Breast epithelium (tissue), 4 donors: ENCODE results near the gene C10orf105. TPM values are rescaled to one million over a fixed set of nuclear protein-coding genes. Genes with fewer than 3 reads are reported as not detected.

Experiments
- DNase-seq, 2 donors: peaks; one replicate each; pipeline ENCODE4 v3.0.0-alpha.2; 2019; ENCODE audit warnings: low spot score in 2 of 2
- H3K27ac ChIP-seq, 2 donors: fragments of 200-600 bp; sonication (generic) in 1 of 2; one replicate each; pipeline ENCODE4 v1.5.1; 2016 to 2019; ENCODE audit warnings: mild to moderate bottlenecking in 1 of 2
- H3K27me3 ChIP-seq, 2 donors: fragments of 200-600 bp; sonication (generic) in 1 of 2; one replicate each; pipeline versions ENCODE4 v1.5.1 to v1.6.0; 2017 to 2019; ENCODE audit warnings: control low read depth in 1 of 2, mild to moderate bottlenecking in 1 of 2
- H3K36me3 ChIP-seq: fragments of 200-600 bp; one replicate; pipeline ENCODE4 v1.5.1; 2019
- H3K4me1 ChIP-seq, 2 donors: fragments of 200-600 bp; sonication (generic); one replicate each; pipeline ENCODE4 v1.5.1; 2016 to 2019; ENCODE audit warnings: control low read depth in 1 of 2
- H3K4me3 ChIP-seq, 3 donors: fragments of 200-600 bp; sonication (generic); 1 replicate in 2 of 3; 2 replicates in 1 of 3; pipeline ENCODE4 v1.5.1; 2016 to 2019; ENCODE audit warnings: mild to moderate bottlenecking in 3 of 3, moderate library complexity in 2 of 3
- H3K9me3 ChIP-seq, 2 donors: fragments of 200-600 bp; sonication (generic) in 1 of 2; one replicate each; pipeline ENCODE4 v1.5.1; 2016 to 2019; ENCODE audit warnings: control low read depth in 1 of 2
- CTCF ChIP-seq, 3 donors: fragments of 450-650 bp; IDR thresholded peaks; one replicate each; pipeline ENCODE4 v1.5.1; 2016 to 2017; ENCODE audit warnings: antibody characterized with exemption in 3 of 3, mild to moderate bottlenecking in 3 of 3, moderate library complexity in 3 of 3
- POLR2A ChIP-seq: fragments of 450-650 bp; IDR thresholded peaks from one replicate; pipeline ENCODE4 v1.6.1; 2016; ENCODE audit warnings: antibody characterized with exemption, mild to moderate bottlenecking, moderate library complexity
- POLR2AphosphoS5 ChIP-seq, 3 donors: sonication (generic); formaldehyde crosslinking; IDR thresholded peaks; one replicate each; pipeline ENCODE4 v1.6.1; 2017; ENCODE audit warnings: antibody characterized with exemption in 3 of 3
- intact Hi-C: fragments of 100-400 bp; cut with DNase I; formaldehyde crosslinking; loops from one replicate; pipeline ENCODE4 v1.15.1; 2023; ENCODE audit warnings: low total_unique reads
- total RNA-seq, 3 donors: library from RNA; depleted of rRNA; stranded (reverse); fragments of >200 nt; gene quantifications; one replicate each; pipeline ENCODE4 v1.1.0, GENCODE V29; 2016

Gene C10orf105
- total RNA-seq, 3 donors from 2014 or later, result under 0.01 to 0.29 TPM; not detected in 1

DNA sequence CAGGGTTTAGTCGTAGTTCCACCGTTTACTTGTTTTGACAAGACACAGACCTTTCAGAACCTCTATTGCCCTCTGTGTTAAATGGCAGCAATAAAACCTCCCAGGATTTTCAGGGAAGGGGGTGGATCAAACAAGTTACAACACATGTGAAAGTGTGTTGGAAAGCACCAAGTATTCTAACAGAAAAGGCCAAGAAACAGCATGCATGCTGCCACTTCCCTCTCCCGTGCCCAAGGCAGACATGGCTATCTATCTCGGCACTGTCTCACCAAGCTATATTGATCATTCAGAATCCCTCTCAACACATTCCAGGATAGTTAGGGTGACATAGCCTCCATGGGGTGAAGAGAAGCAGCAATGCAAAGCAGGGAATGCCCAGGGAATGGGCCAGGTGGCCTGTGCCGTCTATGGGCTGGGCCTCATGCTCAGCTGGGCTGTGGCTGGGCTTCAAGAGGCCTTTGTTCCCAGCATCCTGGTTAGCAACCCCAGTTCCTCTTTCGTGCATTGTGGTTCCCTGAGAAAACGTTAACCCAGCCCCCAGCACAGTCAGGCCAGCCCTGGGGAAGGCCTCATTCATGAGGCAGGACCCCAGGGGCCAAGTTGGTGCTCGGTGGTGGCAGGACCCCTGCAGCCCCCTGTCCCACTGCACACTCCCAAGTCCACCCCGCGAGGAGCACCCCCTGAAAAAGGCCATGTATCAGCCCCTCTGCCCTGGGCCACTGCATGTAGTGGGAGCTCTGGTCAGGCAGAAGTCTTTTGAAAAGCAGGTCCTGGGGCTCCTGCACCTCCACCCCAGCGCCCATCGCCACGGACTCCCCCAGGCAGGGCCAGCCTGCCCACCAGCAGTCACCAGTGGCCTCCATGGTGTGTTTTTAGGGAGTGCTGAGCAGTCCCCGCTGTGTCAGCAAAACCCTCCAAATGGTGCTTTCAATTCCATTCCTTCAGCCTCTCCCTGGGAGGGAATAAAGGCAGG is 28.3 kb upstream of the C10orf105 start:
- Histone ChIP-seq H3K9me3 (peaks cover 0 to 3% of the 10 kb centered on the region in 2 donors), H3K27ac (peak overlapping the region; percentile 75), H3K36me3 (no peaks in the 10 kb centered on the region), H3K4me3 (no peak overlapping the region), H3K27me3 (no peaks in the 10 kb centered on the region), H3K4me1 (peaks cover 5 to 14% of the 10 kb centered on the region in 2 donors)
- TF ChIP-seq POLR2A, result no peak
- TF ChIP-seq CTCF (IDR thresholded peaks at IDR 0.05), result no peak
- no peak for TF ChIP-seq POLR2AphosphoS5 (IDR thresholded peaks at IDR 0.05)
- no peak for DNase-seq
- intact Hi-C loops, result no loop called here

GRCh38 chr10:71747039-71747531 is 27.5 kb upstream of the C10orf105 start:
- Histone ChIP-seq H3K4me1 (peaks cover 5 to 14% of the 10 kb centered on the region in 2 donors), H3K4me3 (no peak overlapping the region), H3K27ac (peak overlapping the region; percentile 75), H3K36me3 (no peaks in the 10 kb centered on the region), H3K27me3 (no peaks in the 10 kb centered on the region), H3K9me3 (peaks cover 0 to 6% of the 10 kb centered on the region in 2 donors)
- no peak for DNase-seq
- intact Hi-C loops, result no loop called here
- TF ChIP-seq POLR2A (no peak), CTCF (IDR thresholded peaks at IDR 0.05) (no peak)

DNA sequence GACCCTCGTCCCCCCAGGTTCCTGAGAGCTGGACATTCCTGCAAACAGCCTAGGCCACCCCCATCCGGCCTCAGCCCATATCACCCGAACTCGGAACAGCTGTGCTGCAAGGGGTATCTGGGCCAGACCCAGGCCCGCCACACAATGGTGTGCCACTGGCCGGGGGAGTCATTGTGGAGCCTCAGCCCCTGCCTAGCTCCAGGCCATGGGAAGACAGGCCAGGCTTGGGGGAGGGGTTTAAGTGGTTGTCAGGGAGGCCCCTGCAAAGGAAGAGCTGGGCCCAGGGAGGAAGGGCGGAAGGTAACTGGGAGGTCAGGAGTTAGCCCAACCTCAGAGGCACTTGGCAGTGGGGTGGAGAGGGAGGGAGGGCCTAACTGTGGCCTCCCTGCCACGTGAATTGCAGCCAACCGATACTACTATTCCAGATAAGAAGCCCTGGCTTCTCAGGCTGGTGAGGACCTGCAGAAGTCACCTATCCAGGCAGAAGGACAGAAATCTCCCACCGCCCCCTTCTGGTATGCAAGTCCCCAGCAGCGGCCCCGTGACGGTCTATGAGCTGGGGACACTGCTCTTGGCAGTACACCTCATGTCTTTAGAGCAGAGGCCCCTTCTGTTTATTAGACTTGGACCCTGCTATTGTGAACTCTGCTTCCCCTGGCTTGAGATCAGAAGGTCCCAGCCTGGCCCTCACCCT is 26.9 kb upstream of the C10orf105 start:
- no peaks in the 10 kb centered on the region for H3K27me3 ChIP-seq
- H3K4me3 ChIP-seq, result no peak overlapping the region
- H3K27ac ChIP-seq, result peak overlapping the region; percentile 75
- DNase-seq, result no peak
- H3K36me3 ChIP-seq, result no peaks in the 10 kb centered on the region
- peaks cover 5 to 14% of the 10 kb centered on the region in 2 donors for H3K4me1 ChIP-seq
- intact Hi-C loops, result no loop called here
- TF ChIP-seq POLR2A (no peak), CTCF (IDR thresholded peaks at IDR 0.05) (no peak), POLR2AphosphoS5 (IDR thresholded peaks at IDR 0.05) (no peak)
- H3K9me3 ChIP-seq, result peaks cover 0 to 6% of the 10 kb centered on the region in 2 donors

- peak overlapping the region in 1 of 2 donors; percentile 75 for H3K27ac ChIP-seq
- H3K4me1 ChIP-seq, result peaks cover 5 to 14% of the 10 kb centered on the region in 2 donors
- no peaks in the 10 kb centered on the region for H3K27me3 ChIP-seq
- intact Hi-C loops, result no loop called here
- no peak for DNase-seq
- no peak overlapping the region for H3K4me3 ChIP-seq
- no peaks in the 10 kb centered on the region for H3K36me3 ChIP-seq
- no peak for TF ChIP-seq CTCF (IDR thresholded peaks at IDR 0.05)
- TF ChIP-seq POLR2AphosphoS5 (IDR thresholded peaks at IDR 0.05), result no peak
- TF ChIP-seq POLR2A, result no peak
- H3K9me3 ChIP-seq, result peaks cover 0 to 6% of the 10 kb centered on the region in 2 donors
Observed at GRCh38 chr10:71745664-71746250, 26.2 kb upstream of the C10orf105 start.
